Type B pancreatic cell (in vitro differentiated cells): Measurements from ENCODE around the gene PDLIM3. TPM values are rescaled to one million over a fixed set of nuclear protein-coding genes. Genes with fewer than 3 reads are reported as not detected.

Experiments
- DNase-seq: peaks from one replicate; pipeline ENCODE4 v3.0.0; 2021; ENCODE audit warnings: mixed read lengths; ENCODE audit not compliant: unreplicated experiment; ENCODE audit errors: extremely low spot score
- H3K27ac Mint-ChIP-seq: 2 replicates; pipeline ENCODE4 v1.8.0; 2021; ENCODE audit warnings: mild to moderate bottlenecking, mixed read lengths
- H3K27me3 Mint-ChIP-seq: 2 replicates; pipeline ENCODE4 v1.8.0; 2021; ENCODE audit warnings: mixed read lengths
- H3K36me3 Mint-ChIP-seq: 2 replicates; pipeline ENCODE4 v1.8.0; 2021; ENCODE audit warnings: mixed read lengths
- H3K4me1 Mint-ChIP-seq: one replicate; pipeline ENCODE4 v1.8.0; 2021; ENCODE audit warnings: mixed read lengths; ENCODE audit not compliant: unreplicated experiment
- H3K4me3 Mint-ChIP-seq: 2 replicates; pipeline ENCODE4 v1.8.0; 2021; ENCODE audit warnings: mild to moderate bottlenecking, mixed read lengths
- H3K9me3 Mint-ChIP-seq: 2 replicates; pipeline ENCODE4 v1.8.0; 2021; ENCODE audit warnings: mixed read lengths
- total RNA-seq: library from RNA; stranded (reverse); gene quantifications from 2 replicates; pipeline ENCODE4 v1.2.1, GENCODE V29; 2021; ENCODE audit warnings: low replicate concordance
- TF ChIP-seq, protein P1 (sequence below): fragments of 200-600 bp; sonication (generic); conservative IDR thresholded peaks from 2 replicates; pipeline ENCODE4 v1.5.0; 2021; ENCODE audit warnings: antibody characterized with exemption, mild to moderate bottlenecking

The PDLIM3 gene
- total RNA-seq, 1 donor from 2014 or later: 6.7 TPM

DNA sequence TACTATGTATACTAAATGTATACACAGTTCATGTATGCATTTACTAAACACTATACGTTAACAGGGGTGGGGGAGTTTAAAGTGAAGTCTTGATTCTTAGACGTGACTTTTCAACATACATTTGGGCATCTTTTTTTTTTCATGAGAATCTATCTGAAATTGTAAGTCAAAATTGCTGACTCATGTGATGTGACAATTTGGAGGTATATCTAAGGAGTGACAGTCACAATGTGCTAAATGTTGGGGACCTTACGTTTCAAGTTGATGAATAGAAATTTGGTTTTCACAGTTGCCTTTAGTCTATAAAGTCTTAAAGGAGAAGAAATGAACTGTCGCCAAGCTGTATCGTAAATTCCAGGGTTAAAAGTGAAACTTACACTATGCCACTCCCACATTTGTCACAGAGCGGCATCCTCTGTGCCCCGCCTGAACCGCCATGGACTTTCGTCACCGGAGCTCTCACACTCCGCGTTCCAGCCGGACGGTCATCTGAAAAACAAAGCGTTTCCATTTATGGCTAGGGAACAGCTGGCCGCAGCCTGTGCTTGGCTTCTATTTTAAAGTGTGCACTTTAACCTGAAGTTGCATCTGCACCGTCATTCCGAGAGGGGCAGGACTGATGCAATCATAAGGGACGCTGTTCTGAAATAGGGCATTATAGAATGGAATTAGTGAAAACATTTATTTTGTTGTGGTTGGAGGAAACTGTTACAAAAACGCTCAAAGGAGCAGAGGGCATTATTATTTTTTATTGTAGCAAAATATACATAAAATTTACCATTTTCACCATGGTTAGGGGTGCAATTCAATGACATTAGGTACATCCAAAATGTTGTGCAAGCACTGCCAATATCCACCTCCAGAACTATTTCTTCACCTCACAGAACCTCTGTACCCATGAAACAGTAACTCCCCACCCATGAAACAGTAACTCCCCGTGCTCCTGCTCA lies 30.9 kb downstream of the PDLIM3 start:
- Mint-ChIP-seq H3K27ac (no peak overlapping the region), H3K4me1 (peaks cover 3% of the 10 kb centered on the region), H3K36me3 (peaks cover 3% of the 10 kb centered on the region), H3K4me3 (no peak overlapping the region), H3K9me3 (peaks cover 8% of the 10 kb centered on the region), H3K27me3 (peaks cover 2% of the 10 kb centered on the region)
- DNase-seq: no peak
- TF ChIP-seq, protein P1, sequence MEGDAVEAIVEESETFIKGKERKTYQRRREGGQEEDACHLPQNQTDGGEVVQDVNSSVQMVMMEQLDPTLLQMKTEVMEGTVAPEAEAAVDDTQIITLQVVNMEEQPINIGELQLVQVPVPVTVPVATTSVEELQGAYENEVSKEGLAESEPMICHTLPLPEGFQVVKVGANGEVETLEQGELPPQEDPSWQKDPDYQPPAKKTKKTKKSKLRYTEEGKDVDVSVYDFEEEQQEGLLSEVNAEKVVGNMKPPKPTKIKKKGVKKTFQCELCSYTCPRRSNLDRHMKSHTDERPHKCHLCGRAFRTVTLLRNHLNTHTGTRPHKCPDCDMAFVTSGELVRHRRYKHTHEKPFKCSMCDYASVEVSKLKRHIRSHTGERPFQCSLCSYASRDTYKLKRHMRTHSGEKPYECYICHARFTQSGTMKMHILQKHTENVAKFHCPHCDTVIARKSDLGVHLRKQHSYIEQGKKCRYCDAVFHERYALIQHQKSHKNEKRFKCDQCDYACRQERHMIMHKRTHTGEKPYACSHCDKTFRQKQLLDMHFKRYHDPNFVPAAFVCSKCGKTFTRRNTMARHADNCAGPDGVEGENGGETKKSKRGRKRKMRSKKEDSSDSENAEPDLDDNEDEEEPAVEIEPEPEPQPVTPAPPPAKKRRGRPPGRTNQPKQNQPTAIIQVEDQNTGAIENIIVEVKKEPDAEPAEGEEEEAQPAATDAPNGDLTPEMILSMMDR: no peak

DNA sequence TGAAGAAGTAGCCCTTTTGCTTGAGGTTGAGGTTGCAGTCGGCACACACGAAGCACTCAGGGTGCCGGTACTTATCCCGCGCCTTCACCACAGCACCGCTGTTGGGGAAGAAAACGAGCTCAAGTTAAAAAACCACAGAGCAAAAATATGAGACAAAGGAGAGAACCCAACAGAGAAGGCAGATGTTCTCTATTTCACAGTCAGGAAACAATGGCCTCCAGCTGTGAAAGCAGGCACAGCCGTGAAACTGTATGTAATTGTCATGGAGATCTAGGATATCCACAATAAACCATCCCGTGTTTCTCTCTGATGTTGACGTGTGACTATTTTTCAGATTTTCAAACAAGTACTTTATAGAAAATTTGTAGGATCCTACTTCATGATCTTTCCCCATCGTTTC lies 32.9 kb downstream of the PDLIM3 start:
- no peak for DNase-seq
- TF ChIP-seq, protein P1: no peak
- H3K27me3 Mint-ChIP-seq: no peaks in the 10 kb centered on the region
- H3K36me3 Mint-ChIP-seq: peaks cover 3% of the 10 kb centered on the region
- no peaks in the 10 kb centered on the region for H3K4me1 Mint-ChIP-seq
- peaks cover 8% of the 10 kb centered on the region for H3K9me3 Mint-ChIP-seq
- H3K27ac Mint-ChIP-seq: no peak overlapping the region
- H3K4me3 Mint-ChIP-seq: no peak overlapping the region

DNA sequence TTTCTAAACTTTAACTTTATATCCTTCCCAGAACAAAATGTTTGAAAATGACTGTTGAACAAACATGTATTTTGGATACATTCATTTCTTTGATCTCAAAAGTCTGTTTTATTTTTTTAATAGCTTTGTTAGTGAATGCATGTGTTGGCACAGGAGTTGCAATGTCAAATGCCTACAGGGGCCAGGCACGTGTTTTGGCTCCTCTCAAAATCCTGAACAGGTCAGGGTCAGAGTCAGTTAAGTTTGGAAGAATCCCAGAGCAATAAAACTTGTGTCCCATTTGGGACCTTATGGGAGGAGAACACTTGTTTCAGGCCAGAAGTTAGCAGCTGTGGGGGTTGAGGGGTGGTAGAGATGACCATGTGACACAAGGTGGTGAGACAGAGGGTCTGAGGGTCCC lies 34.7 kb downstream of the PDLIM3 start:
- peaks cover 8% of the 10 kb centered on the region for H3K9me3 Mint-ChIP-seq
- no peaks in the 10 kb centered on the region for H3K27me3 Mint-ChIP-seq
- no peaks in the 10 kb centered on the region for H3K4me1 Mint-ChIP-seq
- H3K4me3 Mint-ChIP-seq: no peak overlapping the region
- TF ChIP-seq, protein P1: no peak
- peaks cover 3% of the 10 kb centered on the region for H3K36me3 Mint-ChIP-seq
- DNase-seq: no peak
- H3K27ac Mint-ChIP-seq: no peak overlapping the region

DNA sequence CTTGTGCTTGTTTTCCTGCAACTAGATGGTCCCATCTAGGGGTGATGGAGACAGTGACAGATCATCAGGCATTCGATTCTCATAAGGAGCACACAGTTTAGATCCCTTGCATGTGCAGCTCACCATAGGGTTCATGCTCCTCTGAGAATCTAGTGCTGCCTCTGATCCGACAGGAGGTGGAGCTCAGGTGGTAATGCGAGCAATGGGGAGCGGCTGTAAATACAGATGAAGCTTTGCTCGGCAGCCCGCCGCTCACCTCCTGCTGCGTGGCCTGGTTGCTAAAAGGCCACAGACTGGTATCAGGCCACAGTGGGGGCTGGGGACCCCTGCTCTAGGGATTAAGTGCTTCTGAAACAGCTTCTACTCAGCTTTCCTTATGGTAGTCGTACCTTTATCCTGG lies 35.3 kb downstream of the PDLIM3 start:
- H3K4me1 Mint-ChIP-seq: no peaks in the 10 kb centered on the region
- H3K9me3 Mint-ChIP-seq: peaks cover 8% of the 10 kb centered on the region
- no peak overlapping the region for H3K27ac Mint-ChIP-seq
- no peak for DNase-seq
- peaks cover 3% of the 10 kb centered on the region for H3K36me3 Mint-ChIP-seq
- no peaks in the 10 kb centered on the region for H3K27me3 Mint-ChIP-seq
- H3K4me3 Mint-ChIP-seq: no peak overlapping the region
- TF ChIP-seq, protein P1: no peak

DNA sequence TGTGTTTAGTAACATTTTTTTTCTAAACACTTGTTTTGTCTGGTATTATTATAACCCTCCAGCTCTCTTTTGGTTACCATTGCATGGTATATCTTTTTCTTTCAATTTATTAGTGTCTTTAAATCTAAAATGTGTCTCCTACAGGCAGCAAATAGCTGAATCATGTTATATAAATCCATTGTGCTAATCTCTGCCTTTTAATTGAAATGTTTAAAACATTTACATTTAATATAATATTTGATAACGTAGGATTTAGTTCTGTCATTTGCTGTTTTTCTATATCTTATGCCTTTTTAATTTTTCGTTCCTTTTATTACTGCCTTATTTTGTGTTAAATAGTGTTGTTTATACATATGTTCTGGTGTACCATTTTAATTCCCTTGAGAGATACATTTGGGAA lies 46.7 kb downstream of the PDLIM3 start:
- no peak overlapping the region for H3K27ac Mint-ChIP-seq
- H3K27me3 Mint-ChIP-seq: peaks cover 20% of the 10 kb centered on the region
- H3K4me3 Mint-ChIP-seq: no peak overlapping the region
- peaks cover 14% of the 10 kb centered on the region for H3K9me3 Mint-ChIP-seq
- no peak for DNase-seq
- TF ChIP-seq, protein P1: no peak
- no peaks in the 10 kb centered on the region for H3K4me1 Mint-ChIP-seq
- H3K36me3 Mint-ChIP-seq: no peaks in the 10 kb centered on the region
